Choroid plexus epithelial cell (primary cell): Measurements from ENCODE around the gene RPAP3.
A peak's percentile ranks its signal among the peaks of the same experiment; 100 is the strongest.

Source experiments
- DNase-seq: peaks from one replicate; pipeline ENCODE4 v3.0.0-alpha.2; 2010; ENCODE audit warnings: low read depth
- H3K4me3 ChIP-seq: 2 replicates; pipeline ENCODE4 v1.5.1; 2011; ENCODE audit warnings: low read depth, mild to moderate bottlenecking, control low read depth, low read length, moderate library complexity
- CTCF ChIP-seq: conservative IDR thresholded peaks from 2 replicates; pipeline ENCODE4 v1.5.1; 2011; ENCODE audit warnings: low read depth, mild to moderate bottlenecking, control low read depth, inconsistent platforms, low read length, moderate library complexity

Gene RPAP3

GRCh38 chr12:47747126-47747525 is 41.3 kb upstream of the RPAP3 start:
- no peak for TF ChIP-seq CTCF
- H3K4me3 ChIP-seq: no peak overlapping the region
- no peak for DNase-seq

- TF ChIP-seq CTCF: no peak
- no peak for DNase-seq
- no peak overlapping the region for H3K4me3 ChIP-seq
Observed at GRCh38 chr12:47746523-47746922, 40.7 kb upstream of the RPAP3 start.

- DNase-seq: no peak
- TF ChIP-seq CTCF: no peak
- H3K4me3 ChIP-seq: no peak overlapping the region
Observed at GRCh38 chr12:47746073-47746472, 40.2 kb upstream of the RPAP3 start.

GRCh38 chr12:47745485-47746041 is 39.7 kb upstream of the RPAP3 start:
- no peak for TF ChIP-seq CTCF
- DNase-seq: no peak

GRCh38 chr12:47744778-47745436 is 39.1 kb upstream of the RPAP3 start:
- no peak for DNase-seq
- TF ChIP-seq CTCF: no peak
- no peak overlapping the region for H3K4me3 ChIP-seq

More at GRCh38 chr12:47745485-47746041, 39.7 kb upstream of the RPAP3 start:
- no peak overlapping the region for H3K4me3 ChIP-seq

- DNase-seq: no peak
- no peak overlapping the region for H3K4me3 ChIP-seq
Observed at GRCh38 chr12:47744005-47744651, 38.3 kb upstream of the RPAP3 start.

More at GRCh38 chr12:47744005-47744651, 38.3 kb upstream of the RPAP3 start:
- peak; percentile 56 for TF ChIP-seq CTCF
